GM23248 (cell line): ENCODE results near the gene RPN2. TPM values are rescaled to one million over a fixed set of nuclear protein-coding genes. Genes with fewer than 3 reads are reported as not detected.

Experiments
- DNase-seq: peaks from one replicate; pipeline ENCODE4 v3.0.0-alpha.2; 2015
- H2AFZ ChIP-seq: fragments of 200-600 bp; sonication (generic); 2 replicates; pipeline ENCODE4 v1.6.1; 2016; ENCODE audit warnings: antibody characterized with exemption
- H3F3A ChIP-seq: fragments of 200-600 bp; sonication (generic); 2 replicates; pipeline ENCODE4 v1.6.1; 2016; ENCODE audit warnings: mild to moderate bottlenecking, antibody characterized with exemption, mixed run types; ENCODE audit not compliant: insufficient read depth
- H3K27ac ChIP-seq: fragments of 200-600 bp; sonication (generic); 2 replicates; pipeline ENCODE4 v1.5.1; 2016; ENCODE audit warnings: mild to moderate bottlenecking
- H3K27me3 ChIP-seq: fragments of 200-600 bp; sonication (generic); replicated peaks from 2 replicates; pipeline ENCODE4 v1.6.1; 2016; ENCODE audit warnings: mild to moderate bottlenecking; ENCODE audit not compliant: insufficient read depth
- H3K36me3 ChIP-seq: fragments of 200-600 bp; sonication (generic); 2 replicates; pipeline ENCODE4 v1.6.1; 2016; ENCODE audit warnings: low read depth, mild to moderate bottlenecking
- H3K4me1 ChIP-seq: fragments of 200-600 bp; sonication (generic); 2 replicates; pipeline ENCODE4 v1.6.1; 2016; ENCODE audit warnings: mild to moderate bottlenecking; ENCODE audit not compliant: insufficient read depth
- H3K4me2 ChIP-seq: fragments of 200-600 bp; sonication (generic); one replicate; pipeline ENCODE4 v1.6.1; 2016; ENCODE audit warnings: mild to moderate bottlenecking; ENCODE audit not compliant: unreplicated experiment
- H3K4me3 ChIP-seq: fragments of 200-600 bp; sonication (generic); 2 replicates; pipeline ENCODE4 v1.5.1; 2016; ENCODE audit warnings: mild to moderate bottlenecking
- H3K79me2 ChIP-seq: fragments of 200-600 bp; sonication (generic); 2 replicates; pipeline ENCODE4 v1.6.1; 2016; ENCODE audit warnings: mild to moderate bottlenecking; ENCODE audit not compliant: insufficient read depth
- H3K9ac ChIP-seq: fragments of 200-600 bp; sonication (generic); 2 replicates; pipeline ENCODE4 v1.6.1; 2016; ENCODE audit warnings: mild to moderate bottlenecking
- H3K9me2 ChIP-seq: fragments of 200-600 bp; sonication (generic); 2 replicates; pipeline ENCODE4 v1.6.1; 2016; ENCODE audit warnings: mixed run types, mild to moderate bottlenecking, moderate library complexity; ENCODE audit not compliant: insufficient read depth
- H3K9me3 ChIP-seq: fragments of 200-600 bp; sonication (generic); one replicate; pipeline ENCODE4 v1.6.1; 2017; ENCODE audit warnings: low read depth
- H4K20me1 ChIP-seq: fragments of 200-600 bp; sonication (generic); 2 replicates; pipeline ENCODE4 v1.6.0; 2016; ENCODE audit not compliant: insufficient read depth
- EZH2 ChIP-seq: fragments of 200-600 bp; sonication (generic); IDR thresholded peaks from 2 replicates; pipeline ENCODE4 v1.6.1; 2018; ENCODE audit warnings: antibody characterized with exemption, mild to moderate bottlenecking; ENCODE audit not compliant: insufficient read depth, poor library complexity, severe bottlenecking
- EZH2phosphoT487 ChIP-seq: fragments of 200-600 bp; sonication (generic); IDR thresholded peaks from 2 replicates; pipeline ENCODE4 v1.6.1; 2018; ENCODE audit warnings: antibody characterized with exemption, moderate library complexity, mild to moderate bottlenecking, low read depth; ENCODE audit not compliant: insufficient read depth
- WGBS, 2 experiments: methylation state at CpG; one replicate each; pipeline ENCODE4 v1.1.6; 2015 to 2017; ENCODE audit warnings: low lambda C conversion rate in 2 of 2, low coverage in 1 of 2; ENCODE audit errors: missing lambda C conversion rate in 2 of 2; 5-methylcytosine and 5-hydroxymethylcytosine counted together
- in situ Hi-C: fragments of 300-500 bp; cut with MboI; formaldehyde crosslinking; loops from 2 replicates; pipeline ENCODE4 v1.15.0; 2020
- polyA plus RNA-seq: library from polyadenylated mRNA; unstranded; fragments of >200 nt; fragmentation: Nextera tagmentation; extraction: Ambion mirVana; gene quantifications from 2 replicates; pipeline ENCODE4 v1.2.1, GENCODE V29; 2016
- total RNA-seq: library from RNA; depleted of rRNA; stranded (reverse); fragments of >200 nt; shearing (Covaris generic); gene quantifications from 2 replicates; pipeline ENCODE4 v1.2.3, GENCODE V29; 2014

Gene RPN2
- total and polyA plus RNA-seq, 2 experiments from 2014 or later = 368 to 379 TPM

DNA sequence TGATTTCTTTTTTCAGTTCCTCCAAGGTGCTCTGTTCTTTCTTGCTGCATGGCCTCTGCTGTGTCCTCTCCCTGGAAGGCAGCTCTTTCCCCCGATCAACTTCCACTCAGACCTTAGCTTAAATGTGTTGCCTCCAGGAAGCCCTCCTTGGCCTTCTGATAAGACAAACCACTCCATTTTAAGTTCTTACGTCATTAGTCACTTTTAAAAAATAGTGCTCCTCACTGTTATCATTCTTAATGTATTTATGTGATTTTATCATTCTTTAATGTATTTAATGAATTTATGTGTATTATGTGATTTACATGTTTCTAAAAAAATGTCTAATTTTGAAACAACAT, 98.1 kb downstream of the RPN2 start:
- no peaks in the 10 kb centered on the region for H3K9me3 ChIP-seq
- no peaks in the 10 kb centered on the region for H3K79me2 ChIP-seq
- peak overlapping the region; percentile 37; the same call in 1 of the 2 replicates for H2AFZ ChIP-seq
- peaks cover 15% of the 10 kb centered on the region for H3K4me1 ChIP-seq
- no peak overlapping the region for H3K4me2 ChIP-seq
- no peak for TF ChIP-seq EZH2phosphoT487
- TF ChIP-seq EZH2 = no peak
- H3K27ac ChIP-seq = no peak overlapping the region
- no peaks in the 10 kb centered on the region for H3K27me3 ChIP-seq
- no peaks in the 10 kb centered on the region for H3K9me2 ChIP-seq
- H3F3A ChIP-seq = peaks cover 5% of the 10 kb centered on the region; the same call in 1 of the 2 replicates
- no peak for DNase-seq
- 86 to 98% methylated on average over 2 of the region's 2 CpGs for WGBS, 2 experiments
- H3K4me3 ChIP-seq = no peak overlapping the region
- in situ Hi-C loops = no loop called here
- no peak overlapping the region for H3K9ac ChIP-seq
- no peaks in the 10 kb centered on the region for H3K36me3 ChIP-seq
- H4K20me1 ChIP-seq = no peaks in the 10 kb centered on the region

DNA sequence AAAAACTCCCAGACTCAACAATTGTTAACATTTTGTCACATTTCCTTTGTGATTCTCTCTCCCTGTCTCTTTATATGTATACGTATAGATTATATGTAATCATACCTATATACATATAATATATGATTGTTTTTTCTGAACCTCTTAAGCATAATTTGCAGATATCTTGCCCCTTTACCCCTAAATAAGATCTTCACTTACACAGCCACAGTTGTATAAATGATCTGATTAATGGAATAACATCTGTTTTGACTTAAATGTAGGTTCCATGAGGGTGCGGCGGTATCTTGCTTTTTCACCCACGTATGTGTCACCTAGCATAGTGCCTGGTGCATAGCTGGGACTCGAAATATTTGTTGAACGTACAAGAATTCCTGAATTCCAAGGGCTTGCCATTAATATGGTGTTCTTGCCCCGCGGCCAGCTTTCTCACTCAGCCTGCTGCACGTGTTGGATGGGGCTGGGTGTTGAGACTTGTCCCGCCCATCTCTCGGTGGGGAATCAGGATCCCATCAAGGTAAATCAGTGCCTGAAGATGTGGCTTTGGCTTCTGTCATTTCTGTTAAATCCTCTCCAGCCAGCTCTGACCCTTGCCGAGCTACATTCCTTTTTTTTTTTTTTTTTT, 99.9 kb downstream of the RPN2 start:
- peak; percentile 77 for DNase-seq
- Histone ChIP-seq H2AFZ (peak overlapping the region; percentile 14; the same call in 1 of the 2 replicates), H3K4me1 (peaks cover 19% of the 10 kb centered on the region), H3K79me2 (no peaks in the 10 kb centered on the region), H3K27me3 (no peaks in the 10 kb centered on the region), H4K20me1 (no peaks in the 10 kb centered on the region), H3K36me3 (no peaks in the 10 kb centered on the region), H3F3A (peaks cover 14% of the 10 kb centered on the region; the same call in 1 of the 2 replicates), H3K9ac (no peak overlapping the region), H3K4me3 (peak overlapping the region; percentile 8; the same call in 1 of the 2 replicates), H3K9me3 (no peaks in the 10 kb centered on the region), H3K4me2 (peak overlapping the region; percentile 50), H3K9me2 (no peaks in the 10 kb centered on the region), H3K27ac (no peak overlapping the region)
- 14 to 19% methylated on average over 12 of the region's 12 CpGs for WGBS, 2 experiments
- TF ChIP-seq EZH2phosphoT487 = no peak
- in situ Hi-C loops = no loop called here

DNA sequence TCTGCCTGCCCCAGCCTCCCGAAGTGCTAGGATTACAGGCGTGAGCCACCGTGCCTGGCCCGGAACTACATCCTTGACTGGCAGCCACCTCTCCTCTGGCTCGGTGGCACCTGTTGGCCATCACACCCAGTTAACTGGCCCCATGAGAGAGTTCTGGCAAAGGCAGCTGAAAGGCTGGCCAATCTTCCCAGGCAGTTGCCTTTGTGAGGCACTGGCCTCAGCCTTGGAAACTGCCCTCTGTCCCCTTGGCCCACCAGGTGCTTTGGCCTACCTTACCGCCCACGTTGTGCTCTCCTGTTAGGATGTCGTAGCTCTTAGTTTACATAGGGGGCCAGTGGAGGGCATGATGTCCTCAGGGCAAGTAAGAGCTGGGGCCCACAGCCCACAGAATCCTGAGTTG, 100.7 kb downstream of the RPN2 start:
- Histone ChIP-seq H2AFZ (no peak overlapping the region), H3K9me2 (no peaks in the 10 kb centered on the region), H3K9ac (no peak overlapping the region), H3K9me3 (no peaks in the 10 kb centered on the region), H3K27ac (no peak overlapping the region), H3F3A (peaks cover 14% of the 10 kb centered on the region; the same call in 1 of the 2 replicates), H3K27me3 (no peaks in the 10 kb centered on the region), H3K4me1 (peaks cover 19% of the 10 kb centered on the region), H3K4me3 (no peak overlapping the region), H3K4me2 (no peak overlapping the region), H3K36me3 (no peaks in the 10 kb centered on the region), H3K79me2 (no peaks in the 10 kb centered on the region), H4K20me1 (no peaks in the 10 kb centered on the region)
- no peak for DNase-seq
- WGBS, 2 experiments = 67 to 74% methylated on average over 7 of the region's 8 CpGs
- TF ChIP-seq EZH2phosphoT487 (no peak), EZH2 (no peak)
- in situ Hi-C loops = loop anchor here (10.0 kb wide), 1 partner anchor 105 kb away; no protein-coding TSS in a partner anchor

DNA sequence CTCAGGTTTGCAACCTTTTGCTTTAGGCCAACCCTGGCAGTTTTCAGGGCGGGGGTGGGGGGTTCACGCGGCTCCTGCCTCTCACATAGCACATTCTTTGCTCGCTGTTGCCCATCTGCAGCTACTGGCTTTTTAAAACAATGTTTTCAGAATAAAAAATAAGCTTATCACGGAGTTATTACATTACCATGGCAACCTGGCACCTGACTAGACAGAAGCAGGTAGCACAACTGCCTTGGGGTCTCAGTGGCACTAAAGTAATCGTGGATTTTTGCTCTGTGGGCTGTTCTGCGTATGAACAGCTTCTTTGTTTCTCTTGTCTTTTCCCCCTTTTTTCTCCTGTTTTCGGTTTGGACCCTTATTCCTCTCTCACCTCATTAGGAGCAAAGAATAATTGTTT, 101.3 kb downstream of the RPN2 start:
- Histone ChIP-seq H3K9me2 (no peaks in the 10 kb centered on the region), H2AFZ (no peak overlapping the region), H3K9ac (no peak overlapping the region), H3K4me2 (no peak overlapping the region), H3K4me1 (peaks cover 19% of the 10 kb centered on the region), H3K27ac (no peak overlapping the region), H4K20me1 (no peaks in the 10 kb centered on the region), H3K4me3 (no peak overlapping the region), H3K36me3 (no peaks in the 10 kb centered on the region), H3K79me2 (no peaks in the 10 kb centered on the region), H3K27me3 (no peaks in the 10 kb centered on the region), H3K9me3 (no peaks in the 10 kb centered on the region), H3F3A (peaks cover 14% of the 10 kb centered on the region; the same call in 1 of the 2 replicates)
- in situ Hi-C loops = loop anchor here (10.0 kb wide), 1 partner anchor 104 kb away; no protein-coding TSS in a partner anchor
- DNase-seq = no peak
- 80% methylated on average over 8 of the region's 8 CpGs for WGBS, 2 experiments
- TF ChIP-seq EZH2 (no peak), EZH2phosphoT487 (no peak)
